ENCODE measurements around the gene SLC16A9.

Gene SLC16A9

GRCh38 chr10:59625721-59626522, 83.7 kb downstream of the SLC16A9 start:
- DNase-seq, result peak; percentile 69

GRCh38 chr10:59624951-59625350, 84.7 kb downstream of the SLC16A9 start:
- DNase-seq, result no peak

- DNase-seq, result no peak
These were observed 85.5 kb downstream of the SLC16A9 start for GRCh38 chr10:59624136-59624535.

- no peak for DNase-seq
These were observed 86.2 kb downstream of the SLC16A9 start for GRCh38 chr10:59623133-59624121.

GRCh38 chr10:59622320-59623132, 87.1 kb downstream of the SLC16A9 start:
- no peak for DNase-seq

GRCh38 chr10:59621771-59622170, 87.9 kb downstream of the SLC16A9 start:
- DNase-seq, result no peak

- DNase-seq, result no peak
These were observed 91.0 kb downstream of the SLC16A9 start for GRCh38 chr10:59618666-59619065.

- no peak for DNase-seq
These were observed 91.7 kb downstream of the SLC16A9 start for GRCh38 chr10:59617996-59618395.

- no peak for DNase-seq
These were observed 98.6 kb downstream of the SLC16A9 start for GRCh38 chr10:59611048-59611447.

- DNase-seq, result no peak
These were observed 101.7 kb downstream of the SLC16A9 start for GRCh38 chr10:59607970-59608369.

- no peak for DNase-seq
These were observed 103.1 kb downstream of the SLC16A9 start for GRCh38 chr10:59606551-59606961.

- DNase-seq, result no peak
These were observed 107.7 kb downstream of the SLC16A9 start for GRCh38 chr10:59601985-59602384.

Data from NCI-H1436 treated with DMSO at 0.1 percent for 48 hours (cell line).